ENCODE data around the gene NLGN1. TPM values are rescaled to one million over a fixed set of nuclear protein-coding genes. Genes with fewer than 3 reads are reported as not detected.

The NLGN1 gene
- total RNA-seq, 1 donor from 2014 or later: 50.2 TPM

GRCh38 chr3:174168026-174168425, 770.5 kb downstream of the NLGN1 start:
- H3K9me3 Mint-ChIP-seq (ENCODE audit: unreplicated experiment): peaks cover 3% of the 10 kb centered on the region
- H3K4me3 Mint-ChIP-seq (ENCODE audit: unreplicated experiment): no peak overlapping the region
- no peaks in the 10 kb centered on the region for H3K4me1 Mint-ChIP-seq (ENCODE audit: low read depth, unreplicated experiment)
- no peaks in the 10 kb centered on the region for H3K27me3 Mint-ChIP-seq (ENCODE audit: unreplicated experiment)
- no peak for TF ChIP-seq CTCF (IDR thresholded peaks at IDR 0.05; ENCODE audit: partially characterized antibody, unreplicated experiment)
- peaks cover 33% of the 10 kb centered on the region for H3K36me3 Mint-ChIP-seq (ENCODE audit: unreplicated experiment)
- H3K27ac Mint-ChIP-seq (ENCODE audit: unreplicated experiment): no peak overlapping the region
- no peak for DNase-seq

GRCh38 chr3:174168538-174169254, 771.2 kb downstream of the NLGN1 start:
- Mint-ChIP-seq H3K4me3 (ENCODE audit: unreplicated experiment) (no peak overlapping the region), H3K27me3 (ENCODE audit: unreplicated experiment) (no peaks in the 10 kb centered on the region), H3K9me3 (ENCODE audit: unreplicated experiment) (peaks cover 3% of the 10 kb centered on the region), H3K36me3 (ENCODE audit: unreplicated experiment) (peaks cover 31% of the 10 kb centered on the region), H3K27ac (ENCODE audit: unreplicated experiment) (no peak overlapping the region), H3K4me1 (ENCODE audit: low read depth, unreplicated experiment) (no peaks in the 10 kb centered on the region)
- TF ChIP-seq CTCF (IDR thresholded peaks at IDR 0.05; ENCODE audit: partially characterized antibody, unreplicated experiment): no peak
- no peak for DNase-seq

- Mint-ChIP-seq H3K4me3 (ENCODE audit: unreplicated experiment) (no peak overlapping the region), H3K27ac (ENCODE audit: unreplicated experiment) (no peak overlapping the region), H3K9me3 (ENCODE audit: unreplicated experiment) (peaks cover 3% of the 10 kb centered on the region), H3K27me3 (ENCODE audit: unreplicated experiment) (no peaks in the 10 kb centered on the region), H3K36me3 (ENCODE audit: unreplicated experiment) (peaks cover 25% of the 10 kb centered on the region), H3K4me1 (ENCODE audit: low read depth, unreplicated experiment) (no peaks in the 10 kb centered on the region)
- TF ChIP-seq CTCF (IDR thresholded peaks at IDR 0.05; ENCODE audit: partially characterized antibody, unreplicated experiment): no peak
- no peak for DNase-seq
Observed at GRCh38 chr3:174169736-174170135, 772.2 kb downstream of the NLGN1 start.

GRCh38 chr3:174170248-174170647, 772.7 kb downstream of the NLGN1 start:
- peaks cover 20% of the 10 kb centered on the region for H3K36me3 Mint-ChIP-seq (ENCODE audit: unreplicated experiment)
- no peak for DNase-seq
- H3K4me1 Mint-ChIP-seq (ENCODE audit: low read depth, unreplicated experiment): no peaks in the 10 kb centered on the region
- H3K9me3 Mint-ChIP-seq (ENCODE audit: unreplicated experiment): peaks cover 3% of the 10 kb centered on the region
- no peak overlapping the region for H3K27ac Mint-ChIP-seq (ENCODE audit: unreplicated experiment)
- no peak for TF ChIP-seq CTCF (IDR thresholded peaks at IDR 0.05; ENCODE audit: partially characterized antibody, unreplicated experiment)
- H3K27me3 Mint-ChIP-seq (ENCODE audit: unreplicated experiment): no peaks in the 10 kb centered on the region
- H3K4me3 Mint-ChIP-seq (ENCODE audit: unreplicated experiment): no peak overlapping the region

- TF ChIP-seq CTCF (IDR thresholded peaks at IDR 0.05; ENCODE audit: partially characterized antibody, unreplicated experiment): no peak
- no peak overlapping the region for H3K27ac Mint-ChIP-seq (ENCODE audit: unreplicated experiment)
- no peaks in the 10 kb centered on the region for H3K4me1 Mint-ChIP-seq (ENCODE audit: low read depth, unreplicated experiment)
- H3K36me3 Mint-ChIP-seq (ENCODE audit: unreplicated experiment): no peaks in the 10 kb centered on the region
- H3K9me3 Mint-ChIP-seq (ENCODE audit: unreplicated experiment): no peaks in the 10 kb centered on the region
- H3K27me3 Mint-ChIP-seq (ENCODE audit: unreplicated experiment): no peaks in the 10 kb centered on the region
- no peak overlapping the region for H3K4me3 Mint-ChIP-seq (ENCODE audit: unreplicated experiment)
- DNase-seq: no peak
Observed at GRCh38 chr3:174186377-174186989, 788.9 kb downstream of the NLGN1 start.
